PC-9 (cell line): Measurements from ENCODE around the gene CDCA3. TPM values are rescaled to one million over a fixed set of nuclear protein-coding genes. Genes with fewer than 3 reads are reported as not detected.

Experiments used
- BruUV-seq: library from RNA; stranded (reverse); fragments of 400-500 nt; replicated peaks from 2 replicates; lab custom pipeline; 2021; lab: Mats Ljungman, UMichigan
- CTCF ChIA-PET: fragments of 300-600 bp; sonication (Branson Sonifier 250); formaldehyde crosslinking; loops from one replicate; lab custom pipeline; 2022; ENCODE audit warnings: antibody characterized with exemption; lab: Charles Lee
- POLR2A ChIA-PET: fragments of 300-600 bp; sonication (Branson Sonifier 250); formaldehyde crosslinking; loops from one replicate; lab custom pipeline; 2022; ENCODE audit warnings: antibody characterized with exemption; ENCODE audit not compliant: unreplicated experiment; lab: Charles Lee
- DNase-seq, 2 experiments: peaks; one replicate each; pipeline versions ENCODE4 v3.0.0 to v3.0.0-alpha.2; 2015 to 2022; ENCODE audit warnings: mixed read lengths in 1 of 2
- H2AFZ ChIP-seq: fragments of 200-600 bp; sonication (generic); 2 replicates; pipeline ENCODE4 v1.8.1; 2017; ENCODE audit warnings: antibody characterized with exemption
- H3F3A ChIP-seq: fragments of 200-600 bp; sonication (generic); 2 replicates; pipeline ENCODE4 v1.8.1; 2017; ENCODE audit warnings: antibody characterized with exemption, mild to moderate bottlenecking, low read depth; ENCODE audit not compliant: insufficient read depth
- H3K27ac ChIP-seq: fragments of 200-600 bp; sonication (generic); 2 replicates; pipeline ENCODE4 v1.6.1; 2016; ENCODE audit warnings: mixed run types
- H3K27me3 ChIP-seq: fragments of 200-600 bp; sonication (generic); 2 replicates; pipeline ENCODE4 v1.6.1; 2016; ENCODE audit warnings: low read depth, mixed run types; ENCODE audit not compliant: insufficient read depth
- H3K36me3 ChIP-seq: fragments of 200-600 bp; sonication (generic); 2 replicates; pipeline ENCODE4 v1.6.1; 2016; ENCODE audit warnings: low read depth, mixed run types
- H3K4me1 ChIP-seq: fragments of 200-600 bp; sonication (generic); replicated peaks from 2 replicates; pipeline ENCODE4 v1.6.1; 2016; ENCODE audit warnings: mixed run types; ENCODE audit not compliant: insufficient read depth
- H3K4me2 ChIP-seq: fragments of 200-600 bp; sonication (generic); 2 replicates; pipeline ENCODE4 v1.6.1; 2017; ENCODE audit warnings: mixed run types
- H3K4me3 ChIP-seq: fragments of 200-600 bp; sonication (generic); 2 replicates; pipeline ENCODE4 v1.6.1; 2016; ENCODE audit warnings: mixed run types
- H3K79me2 ChIP-seq: fragments of 200-600 bp; sonication (generic); 2 replicates; pipeline ENCODE4 v1.6.1; 2017; ENCODE audit warnings: low read depth, mixed run types
- H3K9me2 ChIP-seq: fragments of 200-600 bp; sonication (generic); 2 replicates; pipeline ENCODE4 v1.8.1; 2017; ENCODE audit warnings: mild to moderate bottlenecking; ENCODE audit not compliant: insufficient read depth
- H3K9me3 ChIP-seq: fragments of 200-600 bp; sonication (generic); 2 replicates; pipeline ENCODE4 v1.8.1; 2016; ENCODE audit warnings: low read depth; ENCODE audit not compliant: insufficient read depth
- H4K20me1 ChIP-seq: fragments of 200-600 bp; sonication (generic); 2 replicates; pipeline ENCODE4 v1.8.1; 2017; ENCODE audit not compliant: insufficient read depth
- EZH2 ChIP-seq: fragments of 200-600 bp; sonication (generic); IDR thresholded peaks from 2 replicates; pipeline ENCODE4 v1.8.0; 2017; ENCODE audit warnings: antibody characterized with exemption, low read depth
- intact Hi-C: fragments of 100-400 bp; cut with micrococcal nuclease; formaldehyde crosslinking; loops from one replicate; pipeline ENCODE4 v1.10.0; 2022; ENCODE audit not compliant: unreplicated experiment
- total RNA-seq: library from RNA; stranded (reverse); gene quantifications from 2 replicates; pipeline ENCODE4 v1.2.3, GENCODE V29; 2021
- TF ChIP-seq, protein P1 (sequence below): fragments of 200-600 bp; sonication (generic); conservative IDR thresholded peaks from 2 replicates; pipeline ENCODE4 v1.6.1; 2017; ENCODE audit warnings: mixed run types, antibody characterized with exemption, mild to moderate bottlenecking, moderate library complexity

Gene CDCA3
- total RNA-seq, 1 experiment from 2014 or later, result 125 TPM

GRCh38 chr12:6852651-6853354 lies 1.7 kb upstream of the CDCA3 start:
- BruUV-seq, result no TSS peak
- peaks cover 25% of the 10 kb centered on the region for H3K4me1 ChIP-seq
- H3K4me3 ChIP-seq, result peak overlapping the region; percentile 83
- H3F3A ChIP-seq, result peaks cover 24% of the 10 kb centered on the region; the same call in 1 of the 2 replicates
- H3K4me2 ChIP-seq, result peak overlapping the region; percentile 96
- H2AFZ ChIP-seq, result peak overlapping the region; percentile 55; the same call in 1 of the 2 replicates
- intact Hi-C loops, result loop anchor here (1.0 to 5.0 kb wide), 8 partner anchors 14 to 286 kb away; partner anchors contain the start of genes LRRC23, MLF2, NOP2 and PTMS
- H4K20me1 ChIP-seq, result peaks cover 10% of the 10 kb centered on the region; the same call in 1 of the 2 replicates
- no peak for TF ChIP-seq EZH2
- TF ChIP-seq, protein P1, sequence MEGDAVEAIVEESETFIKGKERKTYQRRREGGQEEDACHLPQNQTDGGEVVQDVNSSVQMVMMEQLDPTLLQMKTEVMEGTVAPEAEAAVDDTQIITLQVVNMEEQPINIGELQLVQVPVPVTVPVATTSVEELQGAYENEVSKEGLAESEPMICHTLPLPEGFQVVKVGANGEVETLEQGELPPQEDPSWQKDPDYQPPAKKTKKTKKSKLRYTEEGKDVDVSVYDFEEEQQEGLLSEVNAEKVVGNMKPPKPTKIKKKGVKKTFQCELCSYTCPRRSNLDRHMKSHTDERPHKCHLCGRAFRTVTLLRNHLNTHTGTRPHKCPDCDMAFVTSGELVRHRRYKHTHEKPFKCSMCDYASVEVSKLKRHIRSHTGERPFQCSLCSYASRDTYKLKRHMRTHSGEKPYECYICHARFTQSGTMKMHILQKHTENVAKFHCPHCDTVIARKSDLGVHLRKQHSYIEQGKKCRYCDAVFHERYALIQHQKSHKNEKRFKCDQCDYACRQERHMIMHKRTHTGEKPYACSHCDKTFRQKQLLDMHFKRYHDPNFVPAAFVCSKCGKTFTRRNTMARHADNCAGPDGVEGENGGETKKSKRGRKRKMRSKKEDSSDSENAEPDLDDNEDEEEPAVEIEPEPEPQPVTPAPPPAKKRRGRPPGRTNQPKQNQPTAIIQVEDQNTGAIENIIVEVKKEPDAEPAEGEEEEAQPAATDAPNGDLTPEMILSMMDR, result no peak
- no peaks in the 10 kb centered on the region for H3K9me2 ChIP-seq
- ChIA-PET CTCF (interaction anchor here (0.5 to 2.0 kb wide), 14 partner anchors 17 to 295 kb away, joined by 3 to 10 read pairs (median 5); partner anchors contain the start of genes MLF2, SPSB2 and ZNF384), POLR2A (interaction anchor here (0.5 to 3.1 kb wide), 17 partner anchors 14 to 864 kb away, joined by 3 to 31 read pairs (median 4); partner anchors contain the start of genes C12orf57, COPS7A, MLF2 and PTMS)
- no peaks in the 10 kb centered on the region for H3K9me3 ChIP-seq
- peak; percentile 75 to 88 for DNase-seq
- H3K27ac ChIP-seq, result peak overlapping the region; percentile 66
- H3K27me3 ChIP-seq, result no peaks in the 10 kb centered on the region
- H3K36me3 ChIP-seq, result peaks cover 19% of the 10 kb centered on the region
- H3K79me2 ChIP-seq, result peaks cover 48% of the 10 kb centered on the region

DNA sequence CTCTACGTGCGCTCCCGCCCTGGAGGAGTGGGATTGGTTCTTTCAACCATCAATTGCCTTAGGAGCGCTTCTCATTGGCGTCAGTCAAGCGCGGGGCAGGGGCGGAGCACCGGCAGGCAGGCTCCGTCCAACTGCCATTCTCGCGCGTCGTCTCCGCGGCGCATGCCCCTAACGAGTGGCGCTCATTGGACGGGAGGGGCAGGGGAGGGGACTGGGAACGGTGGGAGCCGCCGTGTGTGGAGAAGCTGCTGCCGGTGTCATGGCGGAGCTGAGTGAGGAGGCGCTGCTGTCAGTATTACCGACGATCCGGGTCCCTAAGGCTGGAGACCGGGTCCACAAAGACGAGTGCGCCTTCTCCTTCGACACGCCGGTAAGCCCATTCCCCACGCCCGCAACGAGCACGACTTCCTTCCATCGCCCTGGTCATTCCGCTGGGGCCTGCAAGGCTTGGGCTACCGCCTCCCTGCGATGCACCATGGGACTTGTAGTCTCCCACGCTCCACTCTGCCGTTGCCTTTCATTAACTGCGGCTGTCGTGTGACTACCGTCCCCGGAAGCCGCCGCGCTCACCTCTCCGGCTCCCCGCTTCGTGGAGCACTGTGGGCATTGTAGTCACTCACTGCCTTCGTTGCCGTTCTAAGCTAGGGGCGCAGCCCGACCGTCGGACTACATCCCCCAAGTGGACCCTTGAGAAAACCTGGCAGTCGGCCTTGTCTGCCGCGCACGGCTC lies 1.0 kb upstream of the CDCA3 start, which contains the start of gene USP5:
TSS of gene USP5 (plus strand) at position 230 of the 730 bp plus-strand sequence. CDS start at position 260, 30 bp downstream.
- Histone ChIP-seq H3K27ac (peak within 1 kb of the TSS; percentile 69), H4K20me1 (peaks cover 10% of the 10 kb centered on the region; the same call in 1 of the 2 replicates), H2AFZ (peak within 1 kb of the TSS; percentile 91), H3K4me2 (peak within 1 kb of the TSS; percentile 96), H3K9me3 (no peaks in the 10 kb centered on the region), H3K4me3 (peak within 1 kb of the TSS; percentile 83), H3K27me3 (no peaks in the 10 kb centered on the region), H3K9me2 (no peaks in the 10 kb centered on the region), H3K79me2 (peaks cover 48% of the 10 kb centered on the region), H3F3A (peaks cover 24% of the 10 kb centered on the region; the same call in 1 of the 2 replicates), H3K36me3 (peaks cover 14% of the 10 kb centered on the region), H3K4me1 (peaks cover 25% of the 10 kb centered on the region)
- no TSS peak for BruUV-seq
- peak; percentile 99 to 100 for DNase-seq
- ChIA-PET CTCF (interaction anchor here (0.6 to 2.0 kb wide), 14 partner anchors 16 to 294 kb away, joined by 3 to 17 read pairs (median 6); partner anchors contain the start of genes MLF2, PTMS, SPSB2 and ZNF384), POLR2A (interaction anchor here (0.5 to 3.1 kb wide), 18 partner anchors 16 to 801 kb away, joined by 3 to 31 read pairs (median 4); partner anchors contain the start of genes C12orf57, COPS7A, LPCAT3 and PTMS)
- intact Hi-C loops, result loop anchor here (1.0 to 5.0 kb wide), 11 partner anchors 15 to 285 kb away; partner anchors contain the start of genes LRRC23, MLF2, NOP2 and PTMS
- TF ChIP-seq, protein P1, result no peak
- no peak for TF ChIP-seq EZH2
